HEK293T (cell line): Measurements from ENCODE around the gene ZCRB1.

Experiments used
- ARNT ChIP-seq: fragments of 450-650 bp; IDR thresholded peaks from 2 replicates; pipeline ENCODE4 v1.6.1; 2017; ENCODE audit warnings: mild to moderate bottlenecking
- BHLHE40 ChIP-seq: fragments of 450-650 bp; IDR thresholded peaks from 2 replicates; pipeline ENCODE4 v1.6.1; 2016; ENCODE audit warnings: mild to moderate bottlenecking, moderate library complexity, borderline replicate concordance
- FOXM1 ChIP-seq: fragments of 450-650 bp; IDR thresholded peaks from 2 replicates; pipeline ENCODE4 v1.6.1; 2017; ENCODE audit warnings: mild to moderate bottlenecking, borderline replicate concordance
- LEF1 ChIP-seq: fragments of 450-650 bp; IDR thresholded peaks from 2 replicates; pipeline ENCODE4 v1.6.1; 2017; ENCODE audit warnings: mild to moderate bottlenecking, borderline replicate concordance
- NFRKB ChIP-seq: fragments of 450-650 bp; IDR thresholded peaks from 2 replicates; pipeline ENCODE4 v1.6.1; 2016; ENCODE audit warnings: mild to moderate bottlenecking, moderate library complexity
- SP1 ChIP-seq: fragments of 450-650 bp; IDR thresholded peaks from 2 replicates; pipeline ENCODE4 v1.6.1; 2017
- SUZ12 ChIP-seq: fragments of 450-650 bp; IDR thresholded peaks from 2 replicates; pipeline ENCODE4 v1.6.1; 2016; ENCODE audit warnings: mild to moderate bottlenecking
- ZNF384 ChIP-seq: fragments of 450-650 bp; IDR thresholded peaks from 2 replicates; pipeline ENCODE4 v1.6.1; 2016
- TF ChIP-seq, protein P1 (sequence below): fragments of 450-650 bp; IDR thresholded peaks from 2 replicates; pipeline ENCODE4 v1.6.1; 2016

DNA sequence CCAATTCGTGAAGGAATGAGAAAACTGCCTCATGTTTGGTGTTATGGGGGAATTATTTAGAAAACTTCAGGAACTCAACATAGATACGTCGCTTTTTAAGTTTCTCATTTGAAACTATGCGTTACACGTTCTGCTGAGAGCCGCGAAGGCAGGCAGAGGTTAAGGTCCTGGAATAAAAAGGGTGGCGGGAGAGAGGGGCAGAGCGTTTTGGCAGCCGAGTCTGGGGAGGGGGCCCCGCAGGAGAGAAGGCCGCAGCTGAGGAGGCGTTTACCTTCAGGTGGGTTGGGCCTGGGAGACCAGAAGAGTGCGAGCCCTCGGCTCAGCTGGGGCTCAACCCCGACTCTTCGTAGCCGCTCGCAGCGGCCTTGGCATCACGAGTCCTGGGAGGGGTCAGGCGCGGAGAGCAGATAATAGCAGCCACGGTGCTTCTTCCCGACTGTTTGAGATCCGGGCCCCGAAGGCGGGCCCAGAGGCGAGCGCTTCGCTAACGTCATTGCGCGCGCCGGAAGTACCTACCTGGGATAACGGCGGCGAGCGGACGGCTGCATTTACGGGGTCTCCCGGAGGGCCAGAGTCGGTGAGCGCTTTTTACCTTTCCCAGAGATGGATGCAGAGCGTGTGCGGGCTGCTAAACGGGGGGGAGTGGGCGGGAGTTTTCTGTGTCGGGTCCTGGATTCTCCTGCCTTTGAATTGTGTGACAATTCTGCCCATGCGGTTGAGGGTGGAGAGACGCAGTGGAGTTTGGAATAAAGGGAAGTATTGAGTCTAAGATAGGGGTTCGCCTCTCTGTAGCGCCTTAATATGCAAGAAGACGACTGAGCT, at the start of gene ZCRB1, which contains the start of gene PPHLN1:
- TF ChIP-seq ARNT (no peak), NFRKB (no peak), BHLHE40 (no peak), ZNF384 (no peak), FOXM1 (no peak), SP1 (no peak), LEF1 (no peak), SUZ12 (no peak)
- TF ChIP-seq, protein P1, sequence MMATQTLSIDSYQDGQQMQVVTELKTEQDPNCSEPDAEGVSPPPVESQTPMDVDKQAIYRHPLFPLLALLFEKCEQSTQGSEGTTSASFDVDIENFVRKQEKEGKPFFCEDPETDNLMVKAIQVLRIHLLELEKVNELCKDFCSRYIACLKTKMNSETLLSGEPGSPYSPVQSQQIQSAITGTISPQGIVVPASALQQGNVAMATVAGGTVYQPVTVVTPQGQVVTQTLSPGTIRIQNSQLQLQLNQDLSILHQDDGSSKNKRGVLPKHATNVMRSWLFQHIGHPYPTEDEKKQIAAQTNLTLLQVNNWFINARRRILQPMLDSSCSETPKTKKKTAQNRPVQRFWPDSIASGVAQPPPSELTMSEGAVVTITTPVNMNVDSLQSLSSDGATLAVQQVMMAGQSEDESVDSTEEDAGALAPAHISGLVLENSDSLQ, result no peak
